Bronchial epithelial cell (primary cell): ENCODE results near the gene SPESP1. TPM values are rescaled to one million over a fixed set of nuclear protein-coding genes. Genes with fewer than 3 reads are reported as not detected.
A peak's percentile ranks its signal among the peaks of the same experiment; 100 is the strongest.

Source experiments
- DNase-seq: peaks from one replicate; pipeline ENCODE4 v3.0.0-alpha.2; 2010; ENCODE audit warnings: low read depth
- FAIRE-seq: peaks from 2 replicates; lab custom pipeline; 2011; peaks lifted over from hg19 to GRCh38; lab: Jason Lieb, UNC
- H3K27me3 ChIP-seq: 2 replicates; pipeline ENCODE4 v1.5.1; 2011; ENCODE audit warnings: low read length; ENCODE audit not compliant: control insufficient read depth, insufficient read depth
- H3K36me3 ChIP-seq: 2 replicates; pipeline ENCODE4 v1.5.1; 2011; ENCODE audit warnings: low read length; ENCODE audit not compliant: control insufficient read depth, insufficient read depth
- H3K4me3 ChIP-seq: 2 replicates; pipeline ENCODE4 v1.5.1; 2011; ENCODE audit warnings: mild to moderate bottlenecking, low read depth, low read length, control low read depth
- total RNA-seq: library from RNA; depleted of rRNA; stranded (reverse); fragments of >200 nt; gene quantifications from 2 replicates; pipeline ENCODE4 v1.2.1, GENCODE V29; 2014
- TF ChIP-seq, protein P1 (sequence below): IDR thresholded peaks from 2 replicates; pipeline ENCODE4 v1.5.1; 2011; ENCODE audit warnings: mild to moderate bottlenecking, moderate library complexity, low read length, control low read depth, inconsistent platforms; ENCODE audit not compliant: insufficient read depth, severe bottlenecking

Gene SPESP1
- total RNA-seq, result 3.8 and 4.2 TPM in 2 replicates

DNA sequence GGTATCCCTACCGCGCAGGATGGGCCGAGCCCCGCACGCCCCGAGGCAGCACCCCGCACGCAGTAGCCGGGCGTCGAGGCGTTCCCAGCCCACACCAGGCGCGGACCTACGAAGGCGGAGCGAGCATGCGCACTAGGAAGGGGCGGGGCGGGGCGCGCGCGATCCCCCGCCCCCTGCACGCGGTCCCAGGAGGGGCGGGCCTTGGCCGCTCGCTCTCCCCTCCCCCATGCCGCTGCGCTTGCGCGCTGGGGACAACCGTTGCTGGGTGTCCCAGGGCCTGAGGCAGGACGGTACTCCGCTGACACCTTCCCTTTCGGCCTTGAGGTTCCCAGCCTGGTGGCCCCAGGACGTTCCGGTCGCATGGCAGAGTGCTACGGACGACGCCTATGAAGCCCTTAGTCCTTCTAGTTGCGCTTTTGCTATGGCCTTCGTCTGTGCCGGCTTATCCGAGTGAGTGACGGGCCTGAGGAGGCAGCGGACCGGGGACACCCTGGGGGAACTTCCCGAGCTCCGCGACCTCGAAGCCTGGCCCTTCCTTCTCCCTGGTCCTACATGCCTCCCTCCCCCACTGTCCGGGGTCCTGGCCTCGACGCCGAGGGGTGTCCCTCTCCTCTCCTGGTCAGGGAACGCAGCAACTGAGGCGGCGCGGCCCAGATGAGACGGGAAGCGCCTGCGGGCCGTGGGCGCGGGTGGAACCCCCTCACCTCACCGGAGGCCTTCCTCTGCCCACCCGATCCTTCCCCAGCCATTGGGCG, at the start of gene SPESP1:
Gene SPESP1, plus strand, starts transcription at position 258 of the 755 bp plus-strand sequence. Its CDS starts 129 bp downstream, at position 387.
- H3K4me3 ChIP-seq, result peak within 1 kb of the TSS; percentile 25
- TF ChIP-seq, protein P1, sequence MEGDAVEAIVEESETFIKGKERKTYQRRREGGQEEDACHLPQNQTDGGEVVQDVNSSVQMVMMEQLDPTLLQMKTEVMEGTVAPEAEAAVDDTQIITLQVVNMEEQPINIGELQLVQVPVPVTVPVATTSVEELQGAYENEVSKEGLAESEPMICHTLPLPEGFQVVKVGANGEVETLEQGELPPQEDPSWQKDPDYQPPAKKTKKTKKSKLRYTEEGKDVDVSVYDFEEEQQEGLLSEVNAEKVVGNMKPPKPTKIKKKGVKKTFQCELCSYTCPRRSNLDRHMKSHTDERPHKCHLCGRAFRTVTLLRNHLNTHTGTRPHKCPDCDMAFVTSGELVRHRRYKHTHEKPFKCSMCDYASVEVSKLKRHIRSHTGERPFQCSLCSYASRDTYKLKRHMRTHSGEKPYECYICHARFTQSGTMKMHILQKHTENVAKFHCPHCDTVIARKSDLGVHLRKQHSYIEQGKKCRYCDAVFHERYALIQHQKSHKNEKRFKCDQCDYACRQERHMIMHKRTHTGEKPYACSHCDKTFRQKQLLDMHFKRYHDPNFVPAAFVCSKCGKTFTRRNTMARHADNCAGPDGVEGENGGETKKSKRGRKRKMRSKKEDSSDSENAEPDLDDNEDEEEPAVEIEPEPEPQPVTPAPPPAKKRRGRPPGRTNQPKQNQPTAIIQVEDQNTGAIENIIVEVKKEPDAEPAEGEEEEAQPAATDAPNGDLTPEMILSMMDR, result no peak
- FAIRE-seq (no peak), DNase-seq (no peak)
- H3K36me3 ChIP-seq, result no peaks in the 10 kb centered on the region
- H3K27me3 ChIP-seq, result no peaks in the 10 kb centered on the region

DNA sequence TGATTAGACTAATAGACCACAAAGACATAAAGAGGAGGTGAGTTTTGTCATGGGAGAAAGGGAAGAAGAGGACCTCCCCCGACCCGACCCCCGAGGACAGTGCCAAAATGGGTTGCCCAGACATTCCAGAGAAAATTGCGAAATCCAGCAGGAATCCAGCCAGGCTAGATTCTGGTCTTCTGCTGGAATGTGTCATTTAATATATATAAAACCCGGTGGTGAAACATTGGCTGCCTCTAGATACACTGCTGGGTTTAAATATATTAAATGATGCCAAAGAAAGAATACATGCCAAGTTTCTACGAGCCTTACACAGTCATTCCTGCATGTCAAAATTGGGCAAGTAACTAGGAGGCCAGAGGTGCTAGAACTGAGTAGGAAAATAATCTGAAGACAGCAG, 45.3 kb upstream of the SPESP1 start:
- peak; percentile 68 for DNase-seq
- no peak overlapping the region for H3K4me3 ChIP-seq
- FAIRE-seq, result no peak
- no peaks in the 10 kb centered on the region for H3K27me3 ChIP-seq
- TF ChIP-seq, protein P1, result no peak
- no peaks in the 10 kb centered on the region for H3K36me3 ChIP-seq

DNA sequence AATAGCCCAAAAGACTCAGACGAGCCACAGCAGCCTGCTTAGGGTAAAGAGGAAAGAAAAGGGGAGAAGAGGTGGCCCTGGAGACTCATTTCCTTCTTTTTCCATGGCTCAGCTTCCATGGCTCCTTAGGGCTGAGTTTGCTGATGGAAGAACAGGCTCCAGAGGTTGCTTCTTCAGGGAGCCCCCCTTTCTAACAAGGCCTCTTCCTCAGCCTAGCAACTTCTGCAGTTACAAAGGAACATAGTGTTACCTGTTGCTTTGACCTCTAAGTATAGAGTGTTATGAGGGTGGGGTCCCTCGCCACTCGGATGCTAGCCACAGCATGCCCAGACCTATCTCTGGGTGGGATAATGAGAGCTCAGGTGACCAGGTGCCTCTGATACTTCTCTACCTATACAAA, 43.2 kb upstream of the SPESP1 start:
- DNase-seq, result no peak
- FAIRE-seq, result no peak
- Histone ChIP-seq H3K27me3 (peaks cover 1% of the 10 kb centered on the region), H3K4me3 (no peak overlapping the region), H3K36me3 (no peaks in the 10 kb centered on the region)
- TF ChIP-seq, protein P1, result no peak

DNA sequence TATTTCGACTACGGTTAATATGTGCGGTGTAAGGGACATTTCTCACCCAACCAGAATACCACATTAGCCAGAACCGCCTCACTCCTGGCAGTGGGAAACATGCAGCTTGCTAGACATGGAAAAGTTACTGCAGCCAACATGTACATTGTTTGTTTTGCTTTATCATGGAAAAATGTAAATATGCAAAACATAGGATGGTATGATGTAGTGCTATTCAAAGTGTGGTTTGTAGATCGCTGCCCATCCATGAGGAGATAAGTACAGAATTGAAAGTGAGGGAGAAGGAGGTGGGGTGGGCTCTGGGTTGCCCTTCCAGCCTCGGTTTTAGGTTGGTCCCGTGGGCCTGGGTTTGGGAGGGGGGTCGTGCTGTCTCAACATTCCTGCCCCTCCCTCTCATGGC, 42.5 kb upstream of the SPESP1 start:
- H3K4me3 ChIP-seq, result no peak overlapping the region
- FAIRE-seq (no peak), DNase-seq (no peak)
- peaks cover 1% of the 10 kb centered on the region for H3K27me3 ChIP-seq
- TF ChIP-seq, protein P1, result no peak
- no peaks in the 10 kb centered on the region for H3K36me3 ChIP-seq

DNA sequence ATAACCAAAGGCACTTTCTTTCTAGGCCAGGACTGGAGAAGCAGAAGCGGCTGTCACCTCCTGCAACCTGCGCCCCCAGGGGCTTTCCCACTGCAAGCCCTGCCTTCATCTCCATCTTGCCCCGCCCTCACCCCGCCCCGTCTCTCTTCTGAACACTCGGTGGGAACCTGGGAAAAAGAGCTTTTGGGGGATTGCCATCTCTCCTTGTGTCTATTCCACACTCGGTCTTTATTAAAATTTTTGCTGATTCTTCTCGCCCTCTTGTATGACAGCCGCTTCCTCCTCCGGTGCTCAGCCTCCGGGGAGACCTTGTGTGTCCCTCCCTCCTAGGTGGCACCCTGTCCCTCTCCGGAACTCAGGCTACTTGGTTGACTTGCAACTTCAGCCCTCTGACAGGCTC, 41.9 kb upstream of the SPESP1 start:
- no peaks in the 10 kb centered on the region for H3K36me3 ChIP-seq
- FAIRE-seq (no peak), DNase-seq (no peak)
- TF ChIP-seq, protein P1, result no peak
- H3K4me3 ChIP-seq, result no peak overlapping the region
- peaks cover 1% of the 10 kb centered on the region for H3K27me3 ChIP-seq

DNA sequence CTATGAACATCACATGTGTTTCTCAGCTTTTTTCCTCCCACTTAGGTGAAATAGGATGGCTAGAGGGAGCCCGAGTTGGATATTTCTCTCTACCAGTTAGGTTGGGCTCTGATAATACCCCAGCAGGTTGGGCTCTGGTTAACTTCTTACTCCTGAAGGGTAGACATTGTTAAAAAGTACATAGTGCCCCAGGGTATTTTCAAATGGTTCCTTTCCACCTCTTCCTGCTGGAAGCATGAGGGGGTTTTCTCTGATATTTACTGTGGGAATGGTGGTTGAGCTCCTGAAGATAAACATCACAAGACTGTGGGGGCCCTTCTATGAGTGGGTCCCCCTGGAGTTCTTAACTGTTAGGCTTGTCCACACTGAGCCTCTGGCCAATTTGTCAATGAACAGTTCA, 36.1 kb upstream of the SPESP1 start:
- TF ChIP-seq, protein P1, result no peak
- Histone ChIP-seq H3K4me3 (no peak overlapping the region), H3K27me3 (peaks cover 1% of the 10 kb centered on the region), H3K36me3 (no peaks in the 10 kb centered on the region)
- DNase-seq (no peak), FAIRE-seq (no peak)
